Calu3 (cell line): ENCODE results near the gene HSPA14. TPM values are rescaled to one million over a fixed set of nuclear protein-coding genes. Genes with fewer than 3 reads are reported as not detected.
A peak's percentile ranks its signal among the peaks of the same experiment; 100 is the strongest.

Experiments
- Bru-seq: library from RNA; stranded (reverse); fragments of 400-500 nt; gene quantifications from one replicate; lab custom pipeline; 2021; lab: Mats Ljungman, UMichigan
- BruChase-seq, 2 experiments: library from RNA; stranded (reverse); fragments of 400-500 nt; gene quantifications; one replicate each; lab custom pipeline; 2021; lab: Mats Ljungman, UMichigan
- BruUV-seq: library from RNA; stranded (reverse); fragments of 400-500 nt; replicated peaks from 2 replicates; lab custom pipeline; 2021; lab: Mats Ljungman, UMichigan
- CTCF ChIA-PET: fragments of 300-600 bp; sonication (Branson Sonifier 250); formaldehyde crosslinking; loops from one replicate; lab custom pipeline; 2022; ENCODE audit warnings: antibody characterized with exemption; lab: Charles Lee
- DNase-seq: peaks from one replicate; pipeline ENCODE4 v3.0.0; 2022
- H3K27ac Mint-ChIP-seq: one replicate; pipeline ENCODE4 v1.8.0; 2022; ENCODE audit warnings: mixed read lengths; ENCODE audit not compliant: unreplicated experiment
- H3K27me3 Mint-ChIP-seq: one replicate; pipeline ENCODE4 v1.8.0; 2022; ENCODE audit warnings: mixed read lengths; ENCODE audit not compliant: unreplicated experiment
- H3K36me3 Mint-ChIP-seq: one replicate; pipeline ENCODE4 v1.8.0; 2022; ENCODE audit warnings: mild to moderate bottlenecking, moderate library complexity, mixed read lengths; ENCODE audit not compliant: insufficient read depth, unreplicated experiment
- H3K4me1 Mint-ChIP-seq: one replicate; pipeline ENCODE4 v1.8.0; 2022; ENCODE audit warnings: mild to moderate bottlenecking, low read depth, mixed read lengths; ENCODE audit not compliant: unreplicated experiment
- H3K4me3 Mint-ChIP-seq: one replicate; pipeline ENCODE4 v1.8.0; 2022; ENCODE audit warnings: mild to moderate bottlenecking, low read depth, moderate library complexity, mixed read lengths; ENCODE audit not compliant: unreplicated experiment
- H3K9me3 Mint-ChIP-seq: one replicate; pipeline ENCODE4 v1.8.0; 2022; ENCODE audit warnings: low read depth, mixed read lengths; ENCODE audit not compliant: unreplicated experiment
- CTCF ChIP-seq: fragments of 200-600 bp; IDR thresholded peaks from one replicate; pipeline ENCODE4 v1.8.0; 2022; ENCODE audit warnings: antibody characterized with exemption; ENCODE audit not compliant: unreplicated experiment
- intact Hi-C: fragments of 100-400 bp; cut with micrococcal nuclease; formaldehyde crosslinking; loops from one replicate; pipeline ENCODE4 v1.10.0; 2022; ENCODE audit not compliant: unreplicated experiment
- long read RNA-seq: library from polyadenylated mRNA; stranded (forward); transcript quantifications from one replicate; pipeline ENCODE4 v2.0.0, GENCODE V29; 2022
- total RNA-seq: library from RNA; stranded (reverse); gene quantifications from 2 replicates; pipeline ENCODE4 v1.2.3, GENCODE V29; 2022

Gene HSPA14, protein sequence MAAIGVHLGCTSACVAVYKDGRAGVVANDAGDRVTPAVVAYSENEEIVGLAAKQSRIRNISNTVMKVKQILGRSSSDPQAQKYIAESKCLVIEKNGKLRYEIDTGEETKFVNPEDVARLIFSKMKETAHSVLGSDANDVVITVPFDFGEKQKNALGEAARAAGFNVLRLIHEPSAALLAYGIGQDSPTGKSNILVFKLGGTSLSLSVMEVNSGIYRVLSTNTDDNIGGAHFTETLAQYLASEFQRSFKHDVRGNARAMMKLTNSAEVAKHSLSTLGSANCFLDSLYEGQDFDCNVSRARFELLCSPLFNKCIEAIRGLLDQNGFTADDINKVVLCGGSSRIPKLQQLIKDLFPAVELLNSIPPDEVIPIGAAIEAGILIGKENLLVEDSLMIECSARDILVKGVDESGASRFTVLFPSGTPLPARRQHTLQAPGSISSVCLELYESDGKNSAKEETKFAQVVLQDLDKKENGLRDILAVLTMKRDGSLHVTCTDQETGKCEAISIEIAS
- total RNA-seq (21.3 and 22.9 TPM in 2 replicates), Bru-seq, nascent RNA (percentile 89 among the genes with signal in this experiment), BruChase-seq, experiment 1, labeled RNA remaining after a 6-hour chase (percentile 85 among the genes with signal in this experiment), BruChase-seq, experiment 2, labeled RNA remaining after a 2-hour chase (percentile 85 among the genes with signal in this experiment)
- long read RNA-seq, transcript HSPA14-201 (14 exons, 1,904 nt) = major isoform, 45 of 54 reads
- long read RNA-seq, partial matches to known transcripts = 4 of 54 reads
- long read RNA-seq, other reads (novel, unspliced or antisense) = 5 of 54 reads

DNA sequence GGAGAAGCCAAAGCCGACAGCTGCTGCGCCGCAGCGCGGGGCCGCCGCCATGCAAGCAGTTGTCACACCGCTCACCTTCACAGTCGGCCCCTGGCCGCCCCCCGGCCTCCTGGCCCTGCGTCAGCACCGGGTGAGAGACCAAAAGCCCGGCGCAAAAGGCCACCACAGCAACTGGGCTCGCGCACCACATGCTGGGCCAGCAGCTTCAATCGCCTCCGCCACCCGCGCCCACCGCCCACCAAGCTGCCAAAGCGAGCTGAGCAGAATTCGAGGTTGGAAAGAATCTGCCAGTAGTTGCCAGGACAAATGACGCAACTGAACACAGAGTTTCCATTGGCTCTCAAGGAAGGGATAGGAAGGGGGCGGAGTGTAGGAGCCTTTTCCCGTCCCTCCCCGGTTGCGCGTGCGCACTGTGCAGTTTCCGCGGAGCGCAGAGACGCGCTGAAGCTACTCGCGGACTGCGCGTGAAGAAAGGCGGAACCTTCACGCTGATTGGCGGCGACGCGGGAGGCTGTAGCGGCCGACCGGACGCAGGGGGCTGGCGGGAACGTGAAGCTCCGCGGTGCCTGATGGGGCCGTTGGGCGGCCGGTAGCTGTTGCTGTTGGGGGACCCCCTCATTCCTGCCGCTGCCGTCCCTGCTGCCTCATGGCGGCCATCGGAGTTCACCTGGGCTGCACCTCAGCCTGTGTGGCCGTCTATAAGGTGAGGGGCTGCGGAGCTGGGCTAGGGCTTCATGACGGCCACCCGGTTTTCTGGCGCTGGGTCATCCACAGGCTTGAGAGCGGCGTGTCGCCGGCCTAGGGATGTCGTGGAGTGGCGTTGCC lies at the start of gene HSPA14, which contains the start of the genes CDNF and MSANTD7:
TSS of gene HSPA14 (plus strand) at position 550 of the 825 bp plus-strand sequence. CDS start at position 647, 97 bp downstream.
TSS of gene CDNF (minus strand) at position 281 of the 825 bp plus-strand sequence. CDS start at position 190, 91 bp downstream.
TSS of gene MSANTD7 (plus strand) at position 550 of the 825 bp plus-strand sequence. CDS start 3,979 bp downstream, outside the sequence.
- Mint-ChIP-seq H3K27ac (peak within 1 kb of the TSS; percentile 81), H3K36me3 (peaks cover 46% of the 10 kb centered on the region), H3K9me3 (no peaks in the 10 kb centered on the region), H3K27me3 (no peaks in the 10 kb centered on the region), H3K4me3 (peak within 1 kb of the TSS; percentile 62), H3K4me1 (peaks cover 17% of the 10 kb centered on the region)
- intact Hi-C loops = no loop called here
- no peak for TF ChIP-seq CTCF
- no TSS peak for BruUV-seq
- CTCF ChIA-PET = interaction anchor here (0.5 to 2.0 kb wide), 11 partner anchors 11 to 353 kb away, joined by 3 to 8 read pairs (median 4); no protein-coding TSS in a partner anchor
- DNase-seq = peak; percentile 99

GRCh38 chr10:14798636-14799035 lies 39.5 kb upstream of the HSPA14 start:
- H3K27me3 Mint-ChIP-seq = no peaks in the 10 kb centered on the region
- no peak for TF ChIP-seq CTCF
- H3K4me1 Mint-ChIP-seq = no peaks in the 10 kb centered on the region
- intact Hi-C loops = no loop called here
- H3K36me3 Mint-ChIP-seq = no peaks in the 10 kb centered on the region
- BruUV-seq = no TSS peak
- H3K4me3 Mint-ChIP-seq = no peak overlapping the region
- DNase-seq = no peak
- CTCF ChIA-PET = no interaction called here
- H3K9me3 Mint-ChIP-seq = no peaks in the 10 kb centered on the region
- H3K27ac Mint-ChIP-seq = no peak overlapping the region

GRCh38 chr10:14800397-14800796 lies 37.7 kb upstream of the HSPA14 start:
- Mint-ChIP-seq H3K36me3 (no peaks in the 10 kb centered on the region), H3K4me3 (no peak overlapping the region), H3K27me3 (no peaks in the 10 kb centered on the region), H3K27ac (no peak overlapping the region), H3K4me1 (no peaks in the 10 kb centered on the region), H3K9me3 (no peaks in the 10 kb centered on the region)
- CTCF ChIA-PET = no interaction called here
- BruUV-seq = no TSS peak
- intact Hi-C loops = no loop called here
- no peak for DNase-seq
- TF ChIP-seq CTCF = no peak

DNA sequence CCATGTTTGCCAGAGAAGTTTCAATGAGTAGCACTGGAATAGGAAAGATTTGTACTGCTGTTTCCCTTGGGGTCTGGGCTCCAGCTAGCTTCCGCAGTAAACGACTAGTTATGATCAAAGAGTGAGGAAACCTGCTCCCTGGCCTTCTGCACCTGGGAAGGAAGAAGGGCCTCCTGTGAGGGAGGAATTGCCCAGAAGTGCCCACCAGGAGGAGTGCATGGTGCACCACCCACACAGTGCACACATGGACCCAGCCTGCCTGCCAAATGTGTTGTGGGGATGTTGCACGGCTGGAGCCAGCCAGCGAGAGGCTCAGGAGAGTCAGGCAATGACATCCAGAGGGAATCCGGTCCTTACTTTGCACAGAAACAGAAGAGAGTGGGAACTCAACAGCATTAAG lies 36.4 kb upstream of the HSPA14 start:
- intact Hi-C loops = no loop called here
- Mint-ChIP-seq H3K27me3 (no peaks in the 10 kb centered on the region), H3K9me3 (no peaks in the 10 kb centered on the region), H3K4me1 (no peaks in the 10 kb centered on the region), H3K36me3 (no peaks in the 10 kb centered on the region), H3K4me3 (no peak overlapping the region), H3K27ac (no peak overlapping the region)
- no TSS peak for BruUV-seq
- CTCF ChIA-PET = no interaction called here
- DNase-seq = no peak
- TF ChIP-seq CTCF = no peak
